Measurements from ENCODE around the gene TAS2R60. TPM values are rescaled to one million over a fixed set of nuclear protein-coding genes. Genes with fewer than 3 reads are reported as not detected.

Gene TAS2R60
- total and polyA plus RNA-seq, 2 experiments from 2014 or later = 0.37 to 4.0 TPM

DNA sequence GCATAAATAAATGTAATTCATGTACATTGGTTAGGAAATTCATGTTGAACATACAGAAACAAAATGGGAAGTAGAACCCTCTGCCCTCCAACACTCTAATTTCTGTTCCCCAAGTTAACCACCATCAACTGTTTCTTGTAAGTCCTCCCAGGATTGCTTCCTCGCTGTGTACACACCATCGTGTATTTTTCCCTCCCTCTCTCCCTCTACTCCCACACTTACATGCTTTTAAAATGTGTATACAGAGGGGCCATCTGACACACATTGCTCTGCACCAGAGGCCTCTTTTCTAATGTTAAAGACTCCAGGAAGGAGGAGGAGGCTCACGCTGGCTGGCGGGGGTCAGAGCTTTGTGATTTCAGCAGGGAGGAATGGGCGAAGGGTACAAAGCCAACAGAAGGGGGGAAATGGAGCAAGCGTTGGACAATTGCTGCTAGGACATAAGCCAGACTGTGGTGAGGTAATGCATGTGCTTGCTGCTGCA is 32.7 kb upstream of the TAS2R60 start:
- peak overlapping the region; percentile 75 for H3K4me2 ChIP-seq
- peak overlapping the region; percentile 11 for H3K4me3 ChIP-seq
- H3K9me2 ChIP-seq (ENCODE audit: insufficient read depth) = no peaks in the 10 kb centered on the region
- peak overlapping the region; percentile 63 for H3K4me3 Mint-ChIP-seq
- DNase-seq (ENCODE audit: low spot score) (peak; percentile 84), ATAC-seq (peak; percentile 25)
- peak; percentile 61 for TF ChIP-seq POLR2AphosphoS5 (IDR thresholded peaks at IDR 0.05; ENCODE audit: low read depth)
- no peak for TF ChIP-seq ZNF331 (CRISPR knock-in tag; IDR thresholded peaks at IDR 0.05; ENCODE audit: low read depth)
- peak; percentile 48 for TF ChIP-seq NANOG (IDR thresholded peaks at IDR 0.05; ENCODE audit: borderline replicate concordance)
- no peak for TF ChIP-seq EZH2phosphoT487 (IDR thresholded peaks at IDR 0.05; ENCODE audit: unreplicated experiment)
- no peak for TF ChIP-seq JUNB (IDR thresholded peaks at IDR 0.05; ENCODE audit: unreplicated experiment)
- no peak for TF ChIP-seq EZH2 (IDR thresholded peaks at IDR 0.05; ENCODE audit: low read depth, unreplicated experiment)
- H3K27ac ChIP-seq (ENCODE audit: low read depth) = peak overlapping the region; percentile 87
- peak overlapping the region; percentile 96 for H3K27ac Mint-ChIP-seq
- no peaks in the 10 kb centered on the region for H3K36me3 ChIP-seq (ENCODE audit: insufficient read depth)
- H3K4me1 Mint-ChIP-seq = peaks cover 80% of the 10 kb centered on the region
- H3K27me3 ChIP-seq (ENCODE audit: insufficient read depth) = no peaks in the 10 kb centered on the region
- peaks cover 19% of the 10 kb centered on the region for H3K36me3 Mint-ChIP-seq (ENCODE audit: low read depth)
- peaks cover 8% of the 10 kb centered on the region for H3F3A ChIP-seq (replicated peaks; ENCODE audit: low read depth)
- H4K20me1 ChIP-seq (replicated peaks; ENCODE audit: insufficient read depth) = peaks cover 2% of the 10 kb centered on the region; the same call in 1 of the 2 replicates
- H3K4me1 ChIP-seq (ENCODE audit: insufficient read depth) = peaks cover 77% of the 10 kb centered on the region
- H3K79me2 ChIP-seq (replicated peaks; ENCODE audit: insufficient read depth) = peaks cover 32% of the 10 kb centered on the region
- no peaks in the 10 kb centered on the region; the same call in 2 of the 3 replicates for H3K9me3 Mint-ChIP-seq
- H2AFZ ChIP-seq = no peak overlapping the region
- H3K27me3 Mint-ChIP-seq (ENCODE audit: insufficient read depth, low read depth, poor library complexity) = peaks cover 34% of the 10 kb centered on the region

DNA sequence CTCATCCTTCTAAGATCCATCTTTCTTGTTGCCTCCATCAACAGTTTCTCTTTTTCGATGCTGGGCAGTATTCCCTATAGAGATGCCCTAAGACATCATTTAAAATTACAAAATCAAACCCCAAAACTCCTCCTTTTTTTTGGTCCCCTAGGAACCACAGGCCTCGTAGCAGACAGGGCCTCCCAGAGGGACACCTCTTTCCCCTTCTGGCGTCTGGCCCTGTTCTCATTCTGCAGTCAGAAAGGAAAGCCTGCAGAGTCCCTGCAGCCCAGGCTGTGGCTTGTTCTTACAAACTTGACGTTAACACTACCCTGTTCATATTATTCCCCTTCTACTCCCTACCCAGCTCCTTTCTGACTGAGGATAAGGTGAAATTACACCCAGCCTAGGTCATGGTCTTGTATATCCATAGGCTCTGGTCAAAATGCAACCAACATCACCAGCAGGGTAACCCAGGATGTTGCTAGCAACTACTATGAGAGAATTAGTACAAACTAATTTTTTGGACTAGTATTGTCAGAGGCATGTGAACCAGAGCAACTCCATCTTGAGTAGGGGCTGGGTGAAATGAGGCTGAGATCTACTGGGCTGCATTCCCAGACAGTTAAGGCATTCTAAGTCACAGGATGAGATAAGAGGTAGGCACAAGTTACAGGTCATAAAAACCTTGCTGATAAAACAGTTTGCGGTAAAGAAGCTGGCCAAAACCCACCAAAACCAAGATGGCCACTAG is 31.1 kb upstream of the TAS2R60 start:
- peak overlapping the region; percentile 76 for H3K4me2 ChIP-seq
- peaks cover 8% of the 10 kb centered on the region for H3F3A ChIP-seq (replicated peaks; ENCODE audit: low read depth)
- peak overlapping the region; percentile 43; the same call in 1 of the 2 replicates for H3K4me3 ChIP-seq
- H4K20me1 ChIP-seq (replicated peaks; ENCODE audit: insufficient read depth) = no peaks in the 10 kb centered on the region
- H3K4me1 ChIP-seq (ENCODE audit: insufficient read depth) = peaks cover 65% of the 10 kb centered on the region
- H3K9me3 Mint-ChIP-seq = no peaks in the 10 kb centered on the region; the same call in 2 of the 3 replicates
- TF ChIP-seq, protein P1, sequence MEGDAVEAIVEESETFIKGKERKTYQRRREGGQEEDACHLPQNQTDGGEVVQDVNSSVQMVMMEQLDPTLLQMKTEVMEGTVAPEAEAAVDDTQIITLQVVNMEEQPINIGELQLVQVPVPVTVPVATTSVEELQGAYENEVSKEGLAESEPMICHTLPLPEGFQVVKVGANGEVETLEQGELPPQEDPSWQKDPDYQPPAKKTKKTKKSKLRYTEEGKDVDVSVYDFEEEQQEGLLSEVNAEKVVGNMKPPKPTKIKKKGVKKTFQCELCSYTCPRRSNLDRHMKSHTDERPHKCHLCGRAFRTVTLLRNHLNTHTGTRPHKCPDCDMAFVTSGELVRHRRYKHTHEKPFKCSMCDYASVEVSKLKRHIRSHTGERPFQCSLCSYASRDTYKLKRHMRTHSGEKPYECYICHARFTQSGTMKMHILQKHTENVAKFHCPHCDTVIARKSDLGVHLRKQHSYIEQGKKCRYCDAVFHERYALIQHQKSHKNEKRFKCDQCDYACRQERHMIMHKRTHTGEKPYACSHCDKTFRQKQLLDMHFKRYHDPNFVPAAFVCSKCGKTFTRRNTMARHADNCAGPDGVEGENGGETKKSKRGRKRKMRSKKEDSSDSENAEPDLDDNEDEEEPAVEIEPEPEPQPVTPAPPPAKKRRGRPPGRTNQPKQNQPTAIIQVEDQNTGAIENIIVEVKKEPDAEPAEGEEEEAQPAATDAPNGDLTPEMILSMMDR (conservative IDR thresholded peaks at IDR 0.05; ENCODE audit: low read depth in 2 of 2) = no peak
- TF ChIP-seq EZH2phosphoT487 (IDR thresholded peaks at IDR 0.05; ENCODE audit: unreplicated experiment) = no peak
- no peak for TF ChIP-seq EZH2 (IDR thresholded peaks at IDR 0.05; ENCODE audit: low read depth, unreplicated experiment)
- no peak for TF ChIP-seq JUNB (IDR thresholded peaks at IDR 0.05; ENCODE audit: unreplicated experiment)
- H3K79me2 ChIP-seq (replicated peaks; ENCODE audit: insufficient read depth) = peaks cover 19% of the 10 kb centered on the region
- no peak overlapping the region; the same call in 2 of the 3 replicates for H3K4me3 Mint-ChIP-seq
- peak overlapping the region; percentile 64; the same call in 1 of the 2 replicates for H3K27ac ChIP-seq (ENCODE audit: low read depth)
- no peaks in the 10 kb centered on the region for H3K27me3 ChIP-seq (ENCODE audit: insufficient read depth)
- no peak for DNase-seq (ENCODE audit: low spot score)
- no peaks in the 10 kb centered on the region for H3K36me3 ChIP-seq (ENCODE audit: insufficient read depth)
- peaks cover 4% of the 10 kb centered on the region for H3K36me3 Mint-ChIP-seq (ENCODE audit: low read depth)
- no peak for ATAC-seq
- peaks cover 76% of the 10 kb centered on the region for H3K4me1 Mint-ChIP-seq
- no peak overlapping the region for H2AFZ ChIP-seq
- H3K27me3 Mint-ChIP-seq (ENCODE audit: insufficient read depth, low read depth, poor library complexity) = peaks cover 28% of the 10 kb centered on the region
- no peaks in the 10 kb centered on the region for H3K9me2 ChIP-seq (ENCODE audit: insufficient read depth)
- peak overlapping the region; percentile 68 for H3K27ac Mint-ChIP-seq
